Measurements from ENCODE around the gene GPR142. TPM values are rescaled to one million over a fixed set of nuclear protein-coding genes. Genes with fewer than 3 reads are reported as not detected.

Gene GPR142
- total and polyA plus RNA-seq, 11 donors, result not detected

- Histone ChIP-seq H3K36me3 (no peaks in the 10 kb centered on the region), H3K9me3 (no peaks in the 10 kb centered on the region), H3K27ac (peak overlapping the region in 8 of 12 donors; percentile 7 to 56 (median 28)), H3K4me3 (peak overlapping the region in 7 of 12 donors; percentile 5 to 41 (median 14)), H3K27me3 (peaks cover 0 to 7% (median 0%) of the 10 kb centered on the region in 9 donors), H3K4me1 (peaks cover 0 to 18% (median 12%) of the 10 kb centered on the region in 12 donors)
- DNase-seq, result peak; percentile 89 to 97 (median 90)
- WGBS, 4 donors, result 12 to 16% (median 14%) methylated on average over 13 to 20 of the region's 20 CpGs
- no peak for TF ChIP-seq POLR2A (IDR thresholded peaks at IDR 0.05)
- peak; percentile 91 to 99 (median 97) for TF ChIP-seq CTCF (IDR thresholded peaks at IDR 0.05)
- intact Hi-C loops (cut with DNase I), result loop anchor here (1.0 to 10.0 kb wide), 4 partner anchors 48 to 225 kb away; no protein-coding TSS in a partner anchor
- peak; percentile 84 to 97 (median 94) for ATAC-seq
Measured at GRCh38 chr17:74379495-74380085, 12.3 kb downstream of the GPR142 start.

- Histone ChIP-seq H3K9me3 (no peaks in the 10 kb centered on the region), H3K4me1 (peaks cover 0 to 18% (median 12%) of the 10 kb centered on the region in 12 donors), H3K27ac (peak overlapping the region in 10 of 12 donors; percentile 7 to 56 (median 24)), H3K27me3 (peaks cover 0 to 7% (median 0%) of the 10 kb centered on the region in 9 donors), H3K4me3 (peak overlapping the region in 1 of 12 donors; percentile 20), H3K36me3 (no peaks in the 10 kb centered on the region)
- ATAC-seq (peak; percentile 21 to 74 (median 46)), DNase-seq (peak in 1 of 5 donors; percentile 62)
- TF ChIP-seq POLR2A (IDR thresholded peaks at IDR 0.05), result no peak
- no peak for TF ChIP-seq CTCF (IDR thresholded peaks at IDR 0.05)
- 36 to 41% (median 38%) methylated on average over 14 to 17 of the region's 17 CpGs for WGBS, 4 donors
- intact Hi-C loops (cut with DNase I), result loop anchor here in 1 of 10 donors (5.0 kb wide), 1 partner anchor 47 kb away; no protein-coding TSS in a partner anchor
Measured at GRCh38 chr17:74380086-74380958, 13.0 kb downstream of the GPR142 start.

GRCh38 chr17:74380959-74381808 is 13.9 kb downstream of the GPR142 start:
- no peaks in the 10 kb centered on the region for H3K9me3 ChIP-seq
- peaks cover 3 to 22% (median 16%) of the 10 kb centered on the region in 12 donors for H3K4me1 ChIP-seq
- H3K27ac ChIP-seq, result peak overlapping the region in 2 of 12 donors; percentile 21 to 56
- DNase-seq (peak in 1 of 5 donors; percentile 7), ATAC-seq (no peak)
- H3K36me3 ChIP-seq, result no peaks in the 10 kb centered on the region
- intact Hi-C loops (cut with DNase I), result loop anchor here in 1 of 10 donors (5.0 kb wide), 1 partner anchor 46 kb away; no protein-coding TSS in a partner anchor
- H3K4me3 ChIP-seq, result no peak overlapping the region
- 75 to 86% (median 81%) methylated on average over 15 of the region's 15 CpGs for WGBS, 4 donors
- H3K27me3 ChIP-seq, result peaks cover 0 to 7% (median 0%) of the 10 kb centered on the region in 9 donors
- TF ChIP-seq CTCF (IDR thresholded peaks at IDR 0.05), result no peak
- TF ChIP-seq POLR2A (IDR thresholded peaks at IDR 0.05), result no peak

Data from heart left ventricle (tissue), 16 donors.